HCT116 (cell line): ENCODE data around the gene NEK6. TPM values are rescaled to one million over a fixed set of nuclear protein-coding genes. Genes with fewer than 3 reads are reported as not detected.

Experiments used
- ATAC-seq: fragments of 200-7000 bp; cut with Tn5 transposase; 2 replicates; pipeline ENCODE4 v1.9.1; 2020; ENCODE audit warnings: mild to moderate bottlenecking, moderate library complexity
- BruUV-seq: library from RNA; stranded (reverse); fragments of 400-500 nt; replicated peaks from 2 replicates; lab custom pipeline; 2021; lab: Mats Ljungman, UMichigan
- CTCF ChIA-PET: fragments of 300-600 bp; sonication (Branson Sonifier 250); formaldehyde crosslinking; loops from one replicate; lab custom pipeline; 2021; ENCODE audit warnings: antibody characterized with exemption; lab: Charles Lee
- POLR2A ChIA-PET: fragments of 300-600, 350-600 bp; sonication (Branson Sonifier 250); formaldehyde crosslinking; loops from one replicate; lab custom pipeline; 2021; ENCODE audit warnings: antibody characterized with exemption; lab: Charles Lee
- RAD21 ChIA-PET, 2 experiments: fragments of 300-600 bp; sonication (Branson Sonifier 250); formaldehyde crosslinking; loops; one replicate each; lab custom pipeline; 2023; ENCODE audit warnings: low total read pairs in 2 of 2; ENCODE audit not compliant: uncharacterized antibody in 2 of 2, unreplicated experiment in 2 of 2, low non-redundant PET in 1 of 2; lab: Charles Lee
- DNase-seq: peaks from one replicate; pipeline ENCODE4 v3.0.0-alpha.2; 2010; ENCODE audit warnings: low read depth, low spot score
- H2AFZ ChIP-seq: fragments of 200-600 bp; shearing (Covaris generic), sonication (generic); 2 replicates; pipeline ENCODE4 v1.6.1; 2017; ENCODE audit warnings: low read depth, mixed run types, mixed read lengths, antibody characterized with exemption, low read length; ENCODE audit not compliant: poor library complexity, severe bottlenecking
- H3K27ac ChIP-seq: 2 replicates; pipeline ENCODE4 v1.5.1; 2012; ENCODE audit warnings: low read depth, low read length
- H3K27me3 ChIP-seq: fragments of 200-600 bp; sonication (generic); 2 replicates; pipeline ENCODE4 v1.6.1; 2016; ENCODE audit warnings: mixed run types, low read length, mixed read lengths; ENCODE audit not compliant: insufficient read depth
- H3K36me3 ChIP-seq, 2 experiments: fragments of 200-500 bp in 1 of 2; fragments of 200-600 bp in 1 of 2; sonication (Bioruptor generic) in 1 of 2; sonication (generic) in 1 of 2; 2 replicates each; pipeline versions ENCODE4 v1.5.1 to v1.6.1; 2014 to 2016; ENCODE audit warnings: low read length in 2 of 2, inconsistent platforms in 1 of 2, mixed read lengths in 1 of 2, mixed run types in 1 of 2; ENCODE audit not compliant: insufficient read depth in 2 of 2, control insufficient read depth in 1 of 2
- H3K4me1 ChIP-seq, 2 experiments: fragments of 200-600 bp in 1 of 2; sonication (generic) in 1 of 2; 2 replicates each; pipeline versions ENCODE4 v1.5.1 to v1.6.1; 2012 to 2017; ENCODE audit warnings: low read length in 2 of 2, inconsistent platforms in 1 of 2, mild to moderate bottlenecking in 1 of 2, mixed read lengths in 1 of 2, mixed run types in 1 of 2, moderate library complexity in 1 of 2; ENCODE audit not compliant: insufficient read depth in 2 of 2, control insufficient read depth in 1 of 2
- H3K4me2 ChIP-seq: fragments of 200-600 bp; sonication (generic); 2 replicates; pipeline ENCODE4 v1.6.1; 2017; ENCODE audit warnings: mixed run types, low read length, mixed read lengths
- H3K4me3 ChIP-seq, 2 experiments: fragments of 200-600 bp in 1 of 2; sonication (generic) in 1 of 2; replicated peaks in 1 of 2; 2 replicates each; pipeline ENCODE4 v1.5.1; 2011 to 2016; ENCODE audit warnings: low read length in 2 of 2, control low read depth in 1 of 2, low read depth in 1 of 2, mild to moderate bottlenecking in 1 of 2, mixed read lengths in 1 of 2, mixed run types in 1 of 2
- H3K79me2 ChIP-seq: fragments of 200-600 bp; sonication (generic); 2 replicates; pipeline ENCODE4 v1.6.1; 2017; ENCODE audit warnings: mild to moderate bottlenecking, mixed run types, low read length, moderate library complexity, mixed read lengths; ENCODE audit not compliant: insufficient read depth
- H3K9ac ChIP-seq: fragments of 200-600 bp; sonication (generic); 2 replicates; pipeline ENCODE4 v1.6.1; 2016; ENCODE audit warnings: low read length, mixed read lengths
- H3K9me2 ChIP-seq: fragments of 200-600 bp; sonication (generic), shearing (Covaris generic); 2 replicates; pipeline ENCODE4 v1.6.1; 2017; ENCODE audit warnings: mixed run types, mild to moderate bottlenecking, moderate library complexity; ENCODE audit not compliant: insufficient read depth
- H3K9me3 ChIP-seq, 2 experiments: fragments of 200-500 bp in 1 of 2; fragments of 200-600 bp in 1 of 2; sonication (Bioruptor generic) in 1 of 2; sonication (generic) in 1 of 2; 2 replicates each; pipeline ENCODE4 v1.6.1; 2014 to 2017; ENCODE audit warnings: low read length in 2 of 2, mixed read lengths in 2 of 2, inconsistent platforms in 1 of 2, low read depth in 1 of 2, mild to moderate bottlenecking in 1 of 2, mixed run types in 1 of 2, moderate library complexity in 1 of 2; ENCODE audit not compliant: control insufficient read depth in 1 of 2, insufficient read depth in 1 of 2
- H4K20me1 ChIP-seq: fragments of 200-600 bp; sonication (generic), shearing (Covaris generic); 2 replicates; pipeline ENCODE4 v1.6.1; 2017; ENCODE audit warnings: mixed run types, mild to moderate bottlenecking, moderate library complexity; ENCODE audit not compliant: insufficient read depth
- CBX3 ChIP-seq: IDR thresholded peaks from 2 replicates; pipeline ENCODE4 v1.6.1; 2012; ENCODE audit warnings: low read depth
- CEBPB ChIP-seq: IDR thresholded peaks from 2 replicates; pipeline ENCODE4 v1.6.1; 2012; ENCODE audit warnings: low read depth
- CTCF ChIP-seq, 3 experiments: fragments of 200-600 bp in 1 of 3; sonication (generic) in 1 of 3; IDR thresholded peaks in 2 of 3; conservative IDR thresholded peaks in 1 of 3; 2 replicates each; pipeline ENCODE4 v1.5.1; 2012 to 2017; ENCODE audit warnings: low read depth in 2 of 3, low read length in 2 of 3, antibody characterized with exemption in 1 of 3, borderline replicate concordance in 1 of 3, control low read depth in 1 of 3, mild to moderate bottlenecking in 1 of 3, mixed read lengths in 1 of 3, mixed run types in 1 of 3, moderate library complexity in 1 of 3; ENCODE audit not compliant: insufficient read depth in 1 of 3
- EGR1 ChIP-seq: IDR thresholded peaks from 2 replicates; pipeline ENCODE4 v1.6.1; 2012; ENCODE audit warnings: low read depth
- JUND ChIP-seq: IDR thresholded peaks from 2 replicates; pipeline ENCODE4 v1.6.1; 2012
- MAX ChIP-seq: IDR thresholded peaks from 2 replicates; pipeline ENCODE4 v1.6.1; 2012
- POLR2AphosphoS5 ChIP-seq: IDR thresholded peaks from 2 replicates; pipeline ENCODE4 v1.6.1; 2011; ENCODE audit warnings: mild to moderate bottlenecking, low read depth, low read length, moderate library complexity
- RAD21 ChIP-seq: IDR thresholded peaks from 2 replicates; pipeline ENCODE4 v1.6.1; 2012; ENCODE audit warnings: low read depth, mild to moderate bottlenecking
- TCF7L2 ChIP-seq: IDR thresholded peaks from 2 replicates; pipeline ENCODE4 v1.7.0; 2011; ENCODE audit warnings: borderline replicate concordance, inconsistent platforms; ENCODE audit not compliant: insufficient read depth, insufficient read length; ENCODE audit errors: extremely low read depth
- YY1 ChIP-seq: IDR thresholded peaks from 2 replicates; pipeline ENCODE4 v1.6.1; 2011; ENCODE audit warnings: low read length, low read depth, moderate library complexity, mild to moderate bottlenecking; ENCODE audit not compliant: insufficient replicate concordance; ENCODE audit errors: extremely low read depth
- ZBTB33 ChIP-seq: IDR thresholded peaks from 2 replicates; pipeline ENCODE4 v1.6.1; 2011; ENCODE audit warnings: mild to moderate bottlenecking, low read length, moderate library complexity; ENCODE audit not compliant: insufficient replicate concordance; ENCODE audit errors: extremely low read depth
- ZNF274 ChIP-seq: fragments of 200-500 bp; sonication (Bioruptor generic); IDR thresholded peaks from 2 replicates; pipeline ENCODE4 v1.6.1; 2014; ENCODE audit warnings: mild to moderate bottlenecking, low read depth, low read length, inconsistent platforms
- intact Hi-C: fragments of 100-400 bp; cut with micrococcal nuclease; formaldehyde crosslinking; loops from 2 replicates; pipeline ENCODE4 v1.10.0; 2022
- total RNA-seq: library from RNA; stranded (reverse); gene quantifications from one replicate; pipeline ENCODE4 v1.2.1, GENCODE V29; 2021; ENCODE audit not compliant: unreplicated experiment
- TF ChIP-seq, protein P1 (sequence below): IDR thresholded peaks from 2 replicates; pipeline ENCODE4 v1.6.1; 2012

Gene NEK6
- total RNA-seq, 1 experiment from 2014 or later, result 40.8 TPM

DNA sequence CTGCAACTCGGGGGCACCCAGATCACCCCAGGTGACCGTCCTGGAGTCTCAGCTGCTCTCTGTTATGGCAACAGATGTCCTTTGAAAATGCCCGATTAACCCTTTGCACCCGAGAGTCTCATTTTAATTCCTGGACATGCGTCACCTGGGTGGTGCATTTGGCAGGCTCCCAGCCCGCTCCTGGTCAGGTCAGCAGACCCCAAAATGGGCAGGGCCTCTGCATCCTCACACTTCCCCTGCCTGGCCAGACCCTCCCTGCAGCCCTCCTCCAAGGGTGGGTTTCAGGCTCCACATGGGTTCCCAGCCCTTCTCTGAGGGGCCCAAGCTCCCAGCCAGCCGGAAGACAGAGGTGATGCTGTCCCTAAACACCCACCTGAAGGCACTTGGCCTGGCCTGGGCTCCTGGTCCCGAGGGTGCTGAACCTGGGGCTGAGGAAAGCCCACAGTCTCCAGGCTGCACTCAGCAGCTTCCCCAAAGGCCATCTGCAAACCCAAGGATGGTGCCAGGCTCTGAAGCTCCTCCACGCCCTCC, 88.1 kb downstream of the NEK6 start:
- ChIA-PET POLR2A (no interaction called here), RAD21 (no interaction called here), CTCF (no interaction called here)
- ATAC-seq, result no peak
- Histone ChIP-seq H2AFZ (no peak overlapping the region), H3K9ac (no peak overlapping the region), H3K4me2 (no peak overlapping the region), H3K4me1 (peaks cover 9 to 22% of the 10 kb centered on the region in 2 experiments), H3K9me2 (no peaks in the 10 kb centered on the region), H4K20me1 (no peaks in the 10 kb centered on the region), H3K9me3 (no peaks in the 10 kb centered on the region), H3K27ac (no peak overlapping the region), H3K4me3 (no peak overlapping the region), H3K36me3 (peaks cover 17 to 21% of the 10 kb centered on the region in 2 experiments; a peak in 3 of 4 replicates), H3K27me3 (no peaks in the 10 kb centered on the region), H3K79me2 (peaks cover 5% of the 10 kb centered on the region; the same call in 1 of the 2 replicates)
- intact Hi-C loops, result no loop called here
- BruUV-seq, result no TSS peak
- TF ChIP-seq, protein P1, sequence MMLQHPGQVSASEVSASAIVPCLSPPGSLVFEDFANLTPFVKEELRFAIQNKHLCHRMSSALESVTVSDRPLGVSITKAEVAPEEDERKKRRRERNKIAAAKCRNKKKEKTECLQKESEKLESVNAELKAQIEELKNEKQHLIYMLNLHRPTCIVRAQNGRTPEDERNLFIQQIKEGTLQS, result no peak
- TF ChIP-seq CBX3, result no peak
- TF ChIP-seq TCF7L2, result no peak
- TF ChIP-seq MAX, result no peak
- no peak for TF ChIP-seq ZBTB33
- no peak for TF ChIP-seq JUND
- no peak for TF ChIP-seq ZNF274
- TF ChIP-seq CEBPB, result no peak
- TF ChIP-seq YY1, result no peak
- TF ChIP-seq CTCF (IDR thresholded peaks at IDR 0.05 in 2 of 3, conservative IDR thresholded peaks at IDR 0.05 in 1 of 3; ENCODE audit: borderline replicate concordance in 1 of 3, insufficient read depth in 1 of 3, low read depth in 2 of 3, low read length in 2 of 3), result no peak
- TF ChIP-seq EGR1, result no peak
- TF ChIP-seq POLR2AphosphoS5, result no peak
- no peak for TF ChIP-seq RAD21
- no peak for DNase-seq
